IPS DF 4.7 (cell line): Measurements from ENCODE around the gene INPP1.

Source experiments
- DNase-seq: peaks from one replicate; pipeline ENCODE4 v3.0.0-alpha.2; 2013; ENCODE audit warnings: low spot score; ENCODE audit errors: extremely low read depth

The INPP1 gene

GRCh38 chr2:190407662-190408537 is 64.5 kb downstream of the INPP1 start, which contains the start of gene MFSD6:
TSS of gene MFSD6 (plus strand) at chr2:190408355. CDS start at chr2:190436030, 27,675 bp downstream.
- DNase-seq, result no peak

DNA sequence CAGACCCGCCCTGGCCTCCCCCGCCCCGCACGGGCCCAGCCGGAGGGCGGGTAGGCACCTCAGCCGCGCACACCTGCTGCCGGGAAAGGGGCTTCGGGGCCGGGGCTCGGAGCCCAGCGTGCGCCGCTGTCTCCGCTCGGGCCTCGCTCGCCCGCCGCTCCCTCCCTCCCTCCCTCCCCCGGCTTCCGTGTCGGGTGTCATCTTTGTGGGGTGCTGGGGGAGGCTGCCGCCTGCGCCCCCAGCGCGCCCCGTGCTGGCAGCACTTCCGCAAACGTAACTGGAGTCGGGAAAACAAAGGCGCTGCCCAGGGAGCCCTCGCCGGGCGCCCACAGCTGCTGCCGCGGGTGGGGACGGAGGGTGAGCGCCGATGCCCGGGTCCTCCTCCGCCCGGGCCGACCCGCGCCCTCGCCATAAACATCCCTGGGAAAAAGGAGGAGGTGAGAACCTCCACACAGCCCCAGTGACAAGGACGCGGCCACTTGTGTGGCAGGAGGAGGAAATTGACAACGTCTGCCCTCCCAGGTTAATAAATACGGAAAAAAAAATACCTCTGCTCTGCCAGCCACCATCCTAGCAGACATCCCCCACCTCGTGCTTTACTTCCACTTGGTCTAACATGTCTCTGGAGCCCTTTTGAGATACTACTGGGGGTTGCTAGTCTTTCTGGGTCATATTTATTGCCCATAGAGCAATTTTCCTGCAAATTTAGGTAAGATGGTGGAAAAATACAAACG is 65.3 kb downstream of the INPP1 start:
- no peak for DNase-seq

DNA sequence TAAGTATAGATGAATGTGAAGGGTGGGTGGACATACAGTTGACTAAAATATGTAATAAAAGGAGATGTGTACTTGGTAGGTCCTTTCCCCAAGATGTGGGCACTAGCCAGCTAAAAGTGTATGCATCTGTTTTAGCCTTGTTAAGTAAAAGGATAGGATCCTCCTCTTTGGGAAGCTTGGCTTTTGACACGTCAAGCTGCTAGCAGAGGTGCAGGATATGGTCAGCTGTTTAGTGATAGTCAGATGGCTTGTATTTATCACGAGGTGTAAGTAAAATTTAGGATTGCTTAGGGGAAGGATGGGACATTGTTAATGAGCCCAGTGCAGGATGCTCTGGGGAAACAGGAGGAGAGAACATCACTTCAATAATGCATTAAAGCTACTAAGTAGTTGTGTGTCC is 66.2 kb downstream of the INPP1 start:
- DNase-seq, result no peak

GRCh38 chr2:190410166-190410565 is 66.8 kb downstream of the INPP1 start:
- no peak for DNase-seq

- no peak for DNase-seq
Observed at GRCh38 chr2:190412966-190413365, 69.6 kb downstream of the INPP1 start.

DNA sequence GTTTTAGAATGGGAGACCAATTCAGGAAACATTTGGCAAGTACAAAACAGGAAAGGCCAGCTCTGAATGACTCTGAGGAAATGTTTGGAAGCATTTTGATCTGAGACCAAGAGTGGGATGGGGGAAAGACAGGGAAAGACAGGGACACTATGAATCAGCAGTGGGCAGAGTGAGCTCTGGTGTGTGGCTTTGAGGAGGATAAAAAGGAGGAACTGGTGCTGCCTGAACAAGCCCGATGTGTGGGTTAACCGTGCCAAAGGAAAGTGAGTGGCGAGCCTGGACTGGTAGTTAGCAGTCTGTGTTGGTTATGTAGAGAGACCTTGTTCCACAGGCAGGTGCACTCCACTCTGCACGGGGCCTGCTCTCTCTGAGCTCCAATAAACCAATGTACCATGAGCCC is 70.0 kb downstream of the INPP1 start:
- no peak for DNase-seq

GRCh38 chr2:190415251-190415650 is 71.9 kb downstream of the INPP1 start:
- DNase-seq, result no peak

DNA sequence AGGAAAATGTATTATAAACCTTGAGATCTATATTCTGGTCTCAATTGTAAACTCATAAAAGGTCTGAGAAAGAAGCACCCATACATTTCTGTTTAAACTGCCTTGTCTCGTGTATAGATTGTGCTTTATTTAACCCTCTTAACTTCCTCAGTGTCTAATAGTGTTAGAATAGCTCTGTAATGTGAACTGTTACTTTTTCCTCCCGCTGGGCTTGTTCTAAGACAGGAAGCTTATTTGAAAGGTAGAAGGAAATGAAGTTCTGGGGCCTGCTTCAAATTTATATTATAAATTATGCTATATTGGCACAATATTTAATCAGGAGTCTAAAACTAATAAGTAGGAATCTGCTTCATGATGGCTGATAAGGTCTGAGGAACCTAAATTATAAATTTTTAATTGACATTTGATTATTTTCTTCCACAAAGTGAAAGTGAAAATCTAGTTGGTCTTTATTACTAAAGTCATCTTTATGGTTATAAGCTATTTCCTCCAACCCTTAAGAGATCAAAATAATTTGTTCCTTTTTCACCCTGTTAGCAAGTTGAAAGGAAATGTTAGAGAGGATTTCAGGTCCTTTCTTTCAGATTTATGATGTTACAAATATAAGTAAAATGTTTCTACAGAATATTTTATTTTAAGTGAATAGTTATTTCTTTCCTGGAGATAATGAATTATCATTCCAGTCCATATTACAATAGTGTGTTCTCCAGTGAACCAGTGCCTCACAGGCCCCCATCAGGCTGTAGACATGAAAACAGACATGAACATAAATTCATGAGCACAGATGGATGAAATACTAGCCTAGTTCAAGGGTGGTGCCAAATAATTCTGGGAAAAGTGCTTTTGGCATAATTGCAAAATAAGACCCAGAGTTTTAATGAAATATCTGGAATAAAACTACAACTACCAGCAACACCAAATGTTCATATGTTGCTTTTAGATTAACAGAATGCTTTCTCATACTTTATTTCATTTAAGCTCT is 72.7 kb downstream of the INPP1 start:
- DNase-seq, result no peak

- DNase-seq, result no peak
Observed at GRCh38 chr2:190417045-190417842, 73.9 kb downstream of the INPP1 start.

- DNase-seq, result no peak
Observed at GRCh38 chr2:190418727-190419126, 75.3 kb downstream of the INPP1 start.

- no peak for DNase-seq
Observed at GRCh38 chr2:190420801-190421200, 77.4 kb downstream of the INPP1 start.
